HepG2 (cell line): ENCODE data around the gene NACAD.

ENCODE experiments used
- BCL6 ChIP-seq: IDR thresholded peaks from 2 replicates; pipeline ENCODE4 v1.6.1; 2016; ENCODE audit warnings: missing genetic modification reagents, missing compliant biosample characterization
- MYC ChIP-seq: sonication (generic); formaldehyde crosslinking; IDR thresholded peaks from 2 replicates; pipeline ENCODE4 v1.9.0; 2021; ENCODE audit warnings: missing genetic modification reagents, borderline replicate concordance
- POLR2A ChIP-seq, 2 experiments: IDR thresholded peaks; 2 replicates each; pipeline ENCODE4 v1.6.1; 2011; ENCODE audit warnings: low read depth in 2 of 2, low read length in 2 of 2, mild to moderate bottlenecking in 1 of 2, moderate library complexity in 1 of 2; ENCODE audit not compliant: insufficient read depth in 1 of 2
- PRPF4 ChIP-seq: fragments of 200-400 bp; formaldehyde crosslinking; IDR thresholded peaks from 2 replicates; pipeline ENCODE4 v1.6.1; 2016; ENCODE audit warnings: low read length, low read depth; ENCODE audit not compliant: poor library complexity, severe bottlenecking
- SMARCC2 ChIP-seq: fragments of 450-650 bp; IDR thresholded peaks from 2 replicates; pipeline ENCODE4 v1.6.1; 2017; ENCODE audit warnings: antibody characterized with exemption, mild to moderate bottlenecking
- SP1 ChIP-seq, 2 experiments: fragments of 450-650 bp in 1 of 2; sonication (generic) in 1 of 2; formaldehyde crosslinking in 1 of 2; IDR thresholded peaks; 2 replicates each; pipeline versions ENCODE4 v1.4.0 to v1.6.1; 2016 to 2020; ENCODE audit warnings: missing genetic modification reagents in 1 of 2
- TGIF2 ChIP-seq: IDR thresholded peaks from 2 replicates; pipeline ENCODE4 v1.6.1; 2016; ENCODE audit warnings: control low read depth, missing compliant biosample characterization
- ZFP90 ChIP-seq: sonication (generic); formaldehyde crosslinking; IDR thresholded peaks from 2 replicates; pipeline ENCODE4 v1.8.0; 2022; ENCODE audit warnings: missing genetic modification reagents, mild to moderate bottlenecking, inconsistent platforms, borderline replicate concordance
- ZMYM3 ChIP-seq: sonication (generic); formaldehyde crosslinking; IDR thresholded peaks from 2 replicates; pipeline ENCODE4 v1.5.1; 2020; ENCODE audit warnings: mild to moderate bottlenecking, missing genetic modification reagents
- ZNF224 ChIP-seq: sonication (generic); formaldehyde crosslinking; IDR thresholded peaks from 2 replicates; pipeline ENCODE4 v1.5.0; 2020; ENCODE audit warnings: mild to moderate bottlenecking, missing genetic modification reagents
- ZNF225 ChIP-seq: sonication (generic); formaldehyde crosslinking; IDR thresholded peaks from 2 replicates; pipeline ENCODE4 v1.4.0; 2020; ENCODE audit warnings: mild to moderate bottlenecking, missing genetic modification reagents
- ZNF263 ChIP-seq: sonication (generic); formaldehyde crosslinking; IDR thresholded peaks from 2 replicates; pipeline ENCODE4 v1.4.0; 2020; ENCODE audit warnings: missing genetic modification reagents
- ZNF318 ChIP-seq: sonication (generic); formaldehyde crosslinking; IDR thresholded peaks from 2 replicates; pipeline ENCODE4 v1.4.0; 2020; ENCODE audit warnings: mild to moderate bottlenecking, missing genetic modification reagents
- TF ChIP-seq, protein P1 (sequence below): sonication (generic); formaldehyde crosslinking; IDR thresholded peaks from 2 replicates; pipeline ENCODE4 v1.5.0; 2020; ENCODE audit warnings: mild to moderate bottlenecking, missing genetic modification reagents, moderate library complexity

DNA sequence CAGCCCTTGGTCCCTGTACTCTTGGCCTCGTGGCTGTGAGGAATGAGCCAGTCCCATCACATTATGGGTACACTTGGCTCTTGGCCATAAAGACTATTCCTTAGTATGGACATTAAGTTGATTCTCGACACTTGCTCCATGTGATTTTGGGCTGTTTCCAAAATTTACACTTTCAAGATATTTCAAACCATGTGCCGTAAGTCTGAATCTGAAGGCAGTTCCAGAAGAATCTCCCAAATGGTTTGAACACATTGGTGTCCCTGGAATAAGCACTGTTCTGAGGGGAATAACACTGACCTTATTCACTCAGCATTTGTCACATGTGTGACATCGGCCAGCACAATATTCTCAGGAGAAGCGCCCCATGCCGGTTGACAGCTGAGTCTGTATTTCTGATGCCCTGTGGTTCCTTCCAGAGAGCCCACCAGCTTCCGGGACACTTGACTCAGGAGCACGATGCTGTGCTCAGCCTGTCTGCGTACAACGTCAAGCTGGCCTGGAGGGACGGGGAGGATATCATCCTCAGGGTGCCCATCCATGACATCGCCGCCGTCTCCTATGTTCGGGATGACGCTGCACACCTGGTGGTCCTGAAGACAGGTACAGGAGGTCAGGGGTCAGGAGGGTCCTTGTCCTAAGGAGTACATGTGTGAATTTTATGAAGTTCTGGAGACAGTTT is 24.6 kb downstream of the NACAD start:
- no peak for TF ChIP-seq ZNF224 (CRISPR knock-in tag)
- TF ChIP-seq, protein P1, sequence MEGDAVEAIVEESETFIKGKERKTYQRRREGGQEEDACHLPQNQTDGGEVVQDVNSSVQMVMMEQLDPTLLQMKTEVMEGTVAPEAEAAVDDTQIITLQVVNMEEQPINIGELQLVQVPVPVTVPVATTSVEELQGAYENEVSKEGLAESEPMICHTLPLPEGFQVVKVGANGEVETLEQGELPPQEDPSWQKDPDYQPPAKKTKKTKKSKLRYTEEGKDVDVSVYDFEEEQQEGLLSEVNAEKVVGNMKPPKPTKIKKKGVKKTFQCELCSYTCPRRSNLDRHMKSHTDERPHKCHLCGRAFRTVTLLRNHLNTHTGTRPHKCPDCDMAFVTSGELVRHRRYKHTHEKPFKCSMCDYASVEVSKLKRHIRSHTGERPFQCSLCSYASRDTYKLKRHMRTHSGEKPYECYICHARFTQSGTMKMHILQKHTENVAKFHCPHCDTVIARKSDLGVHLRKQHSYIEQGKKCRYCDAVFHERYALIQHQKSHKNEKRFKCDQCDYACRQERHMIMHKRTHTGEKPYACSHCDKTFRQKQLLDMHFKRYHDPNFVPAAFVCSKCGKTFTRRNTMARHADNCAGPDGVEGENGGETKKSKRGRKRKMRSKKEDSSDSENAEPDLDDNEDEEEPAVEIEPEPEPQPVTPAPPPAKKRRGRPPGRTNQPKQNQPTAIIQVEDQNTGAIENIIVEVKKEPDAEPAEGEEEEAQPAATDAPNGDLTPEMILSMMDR (CRISPR knock-in tag), result no peak
- TF ChIP-seq SMARCC2, result no peak
- TF ChIP-seq ZNF225 (CRISPR knock-in tag), result no peak
- no peak for TF ChIP-seq ZMYM3 (CRISPR knock-in tag)
- no peak for TF ChIP-seq ZNF318 (CRISPR knock-in tag)
- TF ChIP-seq ZFP90 (CRISPR knock-in tag), result no peak
- TF ChIP-seq MYC (CRISPR knock-in tag), result no peak
- TF ChIP-seq POLR2A (IDR thresholded peaks at IDR 0.05; ENCODE audit: insufficient read depth in 1 of 2, low read depth in 2 of 2, low read length in 2 of 2), result no peak
- no peak for TF ChIP-seq BCL6 (CRISPR knock-in tag)
- no peak for TF ChIP-seq SP1 (IDR thresholded peaks at IDR 0.05)
- no peak for TF ChIP-seq SP1 (CRISPR knock-in tag; IDR thresholded peaks at IDR 0.05)
- TF ChIP-seq ZNF263 (CRISPR knock-in tag), result no peak
- TF ChIP-seq PRPF4, result no peak
- TF ChIP-seq TGIF2, result no peak
